ENCODE results near the gene LRRC2.
"Not testable (repeated sequence)": the region's sequence is repeated elsewhere in the genome, so short reads cannot be mapped to it uniquely, and the experiment has no call there.

LRRC2 gene

DNA sequence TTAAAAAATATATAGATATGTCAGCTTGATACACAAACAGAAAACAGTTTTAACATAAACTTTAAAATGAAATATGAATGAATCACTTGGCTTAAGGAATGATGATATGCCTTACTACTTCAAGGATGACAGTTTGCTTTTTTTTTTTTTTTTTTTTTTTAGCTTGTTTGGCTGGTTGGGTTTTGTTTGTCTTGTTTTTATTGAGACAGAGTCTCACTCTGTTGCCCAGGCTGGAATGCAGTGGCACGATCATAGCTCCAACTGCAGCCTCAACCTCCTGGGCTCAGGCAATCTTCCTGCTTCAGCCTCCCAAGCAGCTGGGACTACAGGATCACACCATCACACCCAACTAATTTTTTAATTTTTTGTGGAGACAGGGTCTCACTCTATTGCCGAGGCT is 14.5 kb downstream of the LRRC2 start:
- no peak for DNase-seq

DNA sequence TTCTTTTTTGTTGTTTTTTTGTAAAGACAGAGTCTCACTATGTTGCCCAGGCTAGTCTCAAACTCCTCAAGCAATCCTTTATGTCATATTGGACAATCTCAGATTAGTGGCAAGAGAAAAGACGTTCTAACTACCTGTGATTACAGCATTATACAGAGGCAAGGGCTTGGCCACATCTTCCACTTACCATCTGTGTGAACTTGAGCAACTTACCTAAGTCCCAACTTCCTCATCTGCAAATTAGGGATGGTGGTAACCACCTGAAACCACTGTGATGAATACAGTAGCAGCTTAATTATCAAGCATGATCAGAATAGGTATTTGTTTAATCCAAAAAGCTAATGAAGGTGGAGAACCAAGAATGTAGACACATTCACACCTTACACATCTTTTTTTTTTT is 16.1 kb downstream of the LRRC2 start:
- no peak for DNase-seq

DNA sequence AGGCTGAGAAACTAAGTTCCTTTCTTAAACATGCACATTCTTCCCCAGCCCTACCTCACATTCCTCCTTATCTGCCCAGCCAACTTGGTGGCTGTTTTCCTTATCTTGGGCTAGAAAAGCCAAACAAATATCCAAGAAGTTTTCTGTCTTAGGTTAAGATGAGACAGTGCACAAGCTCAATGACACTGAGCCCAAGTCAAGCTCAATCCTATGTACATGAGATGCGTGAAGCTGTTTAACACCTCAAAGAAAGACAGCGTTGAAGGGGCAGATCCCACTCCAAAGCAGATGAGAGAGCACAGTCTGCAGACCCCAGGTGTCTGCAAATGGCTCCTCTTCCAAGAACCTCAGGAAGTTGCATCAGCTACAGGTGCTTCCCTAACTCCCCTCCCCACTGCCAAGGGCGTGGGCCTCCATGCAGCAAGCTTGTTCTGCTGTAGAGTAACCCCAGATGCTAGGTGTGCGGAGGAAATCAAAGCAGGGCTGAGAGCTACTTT is 16.6 kb downstream of the LRRC2 start:
- no peak for DNase-seq

DNA sequence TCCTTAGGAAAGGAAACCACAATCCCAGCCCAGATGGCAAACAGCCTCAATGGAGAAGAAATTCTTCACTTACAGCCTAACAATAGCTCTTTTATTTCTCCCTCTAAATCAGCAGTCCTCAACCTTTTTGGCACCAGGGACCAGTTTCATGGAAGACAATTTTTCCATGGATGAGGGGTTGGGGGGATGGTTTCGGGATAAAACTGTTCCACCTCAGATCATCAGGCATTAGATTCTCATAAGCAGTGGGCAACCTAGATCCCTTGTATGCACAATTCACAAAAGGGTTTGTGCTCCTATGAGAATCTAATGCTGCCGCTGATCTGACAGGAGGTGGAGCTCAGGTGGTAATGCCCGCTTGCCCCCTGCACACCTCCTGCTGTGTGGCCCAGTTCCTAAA is 17.5 kb downstream of the LRRC2 start:
- DNase-seq = not testable (repeated sequence)

DNA sequence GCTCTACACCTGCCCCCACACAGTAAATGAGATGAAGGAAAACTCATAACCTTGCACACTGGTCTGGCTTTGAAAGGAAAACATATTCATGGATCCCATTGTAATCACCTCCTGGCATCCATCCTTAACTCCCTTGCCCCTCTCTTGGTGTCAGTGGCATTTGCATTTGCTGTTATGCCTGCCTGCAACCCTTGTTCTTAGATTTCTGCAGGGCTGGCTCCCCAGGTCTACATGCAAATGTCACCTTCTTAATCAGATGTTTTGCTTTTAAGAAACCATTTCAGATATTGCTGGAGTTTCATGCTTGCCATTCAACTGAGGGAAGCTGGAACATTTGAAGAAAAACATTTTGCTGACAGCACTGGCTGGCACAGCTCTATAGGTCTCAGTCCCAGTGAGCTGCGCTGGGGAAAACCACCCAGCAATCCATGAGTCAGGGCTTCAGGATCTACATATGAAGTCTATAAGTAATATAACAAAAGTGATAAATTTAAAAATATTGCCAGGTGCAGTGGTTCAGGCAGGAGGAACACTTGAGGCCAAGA is 19.1 kb downstream of the LRRC2 start:
- no peak for DNase-seq

DNA sequence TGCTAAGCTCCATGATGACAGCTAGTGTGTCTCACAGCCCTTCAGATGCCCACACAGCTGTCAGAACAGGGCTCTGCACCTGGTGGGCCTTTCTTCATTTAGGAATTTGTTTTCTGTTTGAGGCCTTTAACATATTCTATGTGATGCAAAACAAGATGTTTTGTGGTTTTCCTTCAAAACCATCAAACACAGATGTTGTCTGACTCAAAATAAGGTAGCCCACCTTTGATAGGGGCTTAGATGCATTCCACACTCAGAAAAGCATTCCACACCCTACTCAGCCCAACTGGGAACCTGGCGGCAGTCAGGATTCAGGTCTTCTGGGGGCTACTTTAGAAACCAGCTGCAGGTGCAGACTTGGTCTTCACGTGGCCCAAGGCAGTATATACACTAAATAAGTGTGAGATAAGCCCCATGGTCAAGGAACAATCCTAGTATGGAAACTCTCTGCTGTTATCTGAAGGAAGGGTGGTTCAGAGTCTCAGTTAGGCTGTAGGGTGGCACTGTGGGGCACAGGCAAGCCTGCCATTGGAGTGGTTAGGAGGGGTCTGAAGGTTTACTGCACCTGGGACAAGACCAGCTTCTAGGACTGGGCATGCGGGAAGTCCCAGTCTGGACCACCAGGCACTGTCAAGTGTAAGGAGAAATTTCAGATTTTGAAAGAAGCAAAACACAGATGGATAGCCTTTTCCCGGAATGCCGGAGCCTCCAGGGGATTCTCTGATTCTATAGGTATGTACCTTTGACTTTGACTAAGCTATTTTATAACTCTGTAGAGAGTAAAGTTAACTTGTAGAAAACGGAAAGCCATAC is 20.1 kb downstream of the LRRC2 start:
- DNase-seq = no peak

DNA sequence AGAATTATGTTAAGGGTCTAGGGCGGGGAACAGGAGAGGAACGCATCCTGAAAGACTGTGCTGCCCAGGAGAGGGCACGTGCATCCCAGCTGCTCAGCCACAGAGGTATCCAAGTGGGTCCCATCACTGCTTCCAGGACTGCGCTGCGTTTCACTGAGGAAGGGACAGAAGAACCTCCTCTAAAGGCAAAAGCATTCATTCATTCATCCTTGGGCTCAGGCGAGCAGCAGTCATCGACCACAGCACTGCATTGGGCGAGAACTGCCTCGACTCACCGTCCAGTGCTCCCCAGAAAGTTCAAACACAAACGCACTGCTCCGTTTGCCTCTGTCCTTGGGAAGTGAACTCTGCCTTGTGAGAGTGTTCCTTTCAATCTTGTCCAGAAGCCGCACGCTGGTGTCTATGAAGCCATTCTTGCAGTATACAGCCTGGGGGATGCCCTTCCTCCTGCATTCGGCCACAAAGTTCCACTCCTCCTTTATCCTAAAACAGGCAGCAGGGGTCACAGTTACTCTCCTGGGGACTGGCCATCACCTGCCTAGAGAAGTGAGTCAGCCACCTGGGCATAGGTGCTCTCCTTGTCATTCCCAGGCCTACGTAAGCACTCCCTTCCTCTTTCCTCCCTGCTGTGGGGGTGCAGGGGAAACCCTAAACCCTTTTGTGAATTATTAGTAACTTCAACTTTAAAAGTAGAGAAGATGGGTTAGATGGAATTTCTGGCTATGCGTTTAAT is 21.2 kb downstream of the LRRC2 start:
- no peak for DNase-seq

DNA sequence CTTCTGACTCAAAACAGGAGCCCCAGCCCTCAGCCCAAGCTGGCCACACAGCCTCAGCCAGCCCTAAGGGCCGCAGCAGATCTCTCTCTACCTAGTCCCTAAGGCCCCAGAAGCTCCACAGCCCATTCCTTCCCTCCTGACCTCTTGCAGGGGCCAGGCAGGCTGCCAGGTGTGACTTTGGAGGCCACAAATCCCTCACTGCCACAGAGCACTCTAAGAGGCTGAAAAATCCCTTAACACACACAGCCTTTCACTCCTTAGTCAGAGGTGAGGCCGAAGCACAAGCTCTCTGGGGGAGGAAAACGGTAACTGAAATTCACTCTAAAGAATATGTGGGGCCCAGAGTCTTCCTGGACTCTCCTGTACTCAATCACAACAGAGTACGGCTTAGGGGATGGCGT is 23.3 kb downstream of the LRRC2 start:
- DNase-seq = no peak

DNA sequence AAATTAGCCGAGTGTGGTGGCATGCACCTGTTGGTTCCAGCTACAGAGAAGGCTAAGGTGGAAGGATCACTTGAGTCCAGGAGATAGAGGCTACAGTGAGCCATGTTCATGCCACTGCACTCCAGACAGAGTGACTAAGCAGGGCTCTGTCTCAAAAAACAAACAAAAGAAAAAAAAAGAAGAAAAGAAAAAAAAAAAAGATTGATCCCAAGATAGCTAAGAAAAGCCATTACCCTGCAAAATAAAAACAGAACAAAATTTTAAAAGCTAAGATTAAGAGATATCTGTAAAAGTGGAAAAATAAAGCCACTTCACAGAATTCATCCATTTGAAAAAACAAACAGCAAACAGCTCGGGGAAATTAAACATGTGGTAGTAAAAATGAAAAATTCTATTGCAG is 23.8 kb downstream of the LRRC2 start:
- DNase-seq = no peak

DNA sequence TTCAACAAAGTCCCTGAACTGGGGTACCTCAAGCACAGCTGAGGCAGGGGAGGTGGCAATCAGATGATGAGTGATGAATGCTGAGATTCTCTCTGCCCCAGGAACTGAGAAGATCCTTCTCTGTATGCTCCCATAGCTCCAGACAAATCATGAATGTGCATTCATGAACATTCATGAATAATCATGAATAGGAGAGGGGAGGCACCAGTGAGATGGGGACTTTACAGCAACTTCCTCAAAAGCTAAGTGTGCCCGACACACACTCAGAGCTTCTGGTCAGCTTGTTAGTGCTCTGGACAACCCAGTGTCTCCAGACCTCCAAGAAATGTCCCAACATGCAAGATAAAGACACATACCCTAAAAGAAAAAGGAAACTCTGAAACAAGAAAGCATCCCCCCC is 24.3 kb downstream of the LRRC2 start:
- no peak for DNase-seq

DNA sequence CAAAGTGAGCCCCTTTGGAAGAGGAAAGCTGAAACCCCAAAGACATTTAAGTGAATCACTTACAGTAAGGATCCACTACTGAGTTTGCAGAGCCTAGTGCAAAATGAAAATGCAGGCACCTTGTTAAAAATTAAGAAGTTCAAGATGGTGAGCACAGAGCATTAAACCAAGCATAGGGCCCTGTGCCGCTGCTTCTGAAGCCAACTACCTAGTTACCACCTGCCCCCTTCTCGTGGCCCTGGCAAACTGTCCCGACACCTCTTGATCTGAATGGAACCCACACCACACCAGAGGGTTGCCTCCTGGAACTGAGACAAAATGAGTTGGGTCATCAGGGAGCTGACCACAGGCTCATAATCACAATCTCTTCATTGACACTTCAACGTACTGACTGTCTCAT is 25.6 kb downstream of the LRRC2 start:
- DNase-seq = no peak

DNA sequence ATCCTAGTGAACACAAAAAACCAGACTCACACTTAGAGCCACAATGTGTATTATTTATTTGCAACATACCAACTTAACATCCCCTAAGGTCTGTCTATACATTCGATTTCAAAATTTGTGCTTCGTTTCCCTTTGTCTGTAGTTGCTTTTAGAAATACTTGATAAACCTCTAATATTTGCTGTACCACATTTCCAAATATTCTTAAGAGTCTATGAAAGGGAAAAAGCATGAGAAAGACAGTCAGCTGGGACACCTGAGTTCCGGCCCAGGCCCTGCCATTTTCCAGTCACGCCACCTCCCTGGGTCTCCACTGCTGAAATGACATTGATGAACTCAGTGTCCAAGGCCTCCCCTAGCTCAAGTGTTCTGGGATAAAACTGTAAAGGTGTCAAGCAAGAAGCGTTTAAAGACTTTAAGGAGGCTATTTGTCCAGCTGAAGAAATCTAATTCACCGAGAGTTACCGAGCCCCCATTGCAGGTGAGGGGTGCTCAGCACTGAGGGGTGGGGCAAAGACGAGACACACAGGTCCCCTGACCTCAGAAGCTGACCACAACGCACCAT is 26.6 kb downstream of the LRRC2 start:
- no peak for DNase-seq

DNA sequence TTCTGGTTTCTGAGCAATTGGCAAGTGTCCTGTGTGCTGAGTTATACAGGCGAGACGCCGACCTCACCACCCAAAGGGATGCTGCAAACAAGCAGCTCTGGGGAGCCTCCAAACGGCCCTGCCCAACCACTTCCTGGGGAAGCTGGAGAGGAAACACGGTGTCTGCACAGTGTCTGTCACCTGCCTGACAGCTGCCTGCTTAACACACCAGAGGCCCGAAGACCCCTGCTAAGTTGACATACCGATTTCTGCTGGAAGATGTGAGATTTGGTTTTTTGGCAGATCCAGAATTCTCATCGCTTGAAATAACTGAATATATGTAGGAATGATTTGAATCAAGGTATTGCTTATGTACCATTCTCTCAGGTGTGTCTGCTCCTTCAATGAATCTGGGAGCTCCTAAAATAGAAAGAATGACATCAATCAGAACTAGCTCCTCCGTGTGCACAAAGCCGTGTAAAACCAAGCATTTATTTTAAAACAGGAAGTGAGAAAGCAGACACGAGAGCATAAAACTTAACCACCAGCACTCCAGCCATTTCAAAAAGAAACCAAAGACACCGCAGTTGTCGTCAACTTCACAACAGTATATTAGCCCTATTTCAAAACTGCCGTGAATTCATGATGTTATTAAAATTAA is 27.2 kb downstream of the LRRC2 start:
- DNase-seq = peak; percentile 83 to 92

DNA sequence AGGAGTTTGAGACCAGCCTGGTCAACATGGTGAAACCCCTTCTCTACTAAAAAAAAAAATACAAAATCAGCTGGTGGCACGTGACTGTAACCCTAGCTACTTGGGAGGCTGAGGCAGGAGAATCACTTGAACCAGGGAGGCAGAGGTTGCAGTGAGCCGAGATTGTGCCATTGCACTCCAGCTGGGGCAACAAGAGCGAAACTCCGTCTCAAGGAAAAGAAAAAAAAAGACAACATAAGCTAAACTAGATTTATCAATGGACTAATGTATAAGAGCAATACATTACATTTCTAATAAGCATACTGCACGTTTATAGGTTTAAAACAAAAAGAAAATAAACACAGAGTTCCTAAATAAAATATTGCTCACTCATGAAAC is 27.7 kb downstream of the LRRC2 start:
- DNase-seq = not testable (repeated sequence)

DNA sequence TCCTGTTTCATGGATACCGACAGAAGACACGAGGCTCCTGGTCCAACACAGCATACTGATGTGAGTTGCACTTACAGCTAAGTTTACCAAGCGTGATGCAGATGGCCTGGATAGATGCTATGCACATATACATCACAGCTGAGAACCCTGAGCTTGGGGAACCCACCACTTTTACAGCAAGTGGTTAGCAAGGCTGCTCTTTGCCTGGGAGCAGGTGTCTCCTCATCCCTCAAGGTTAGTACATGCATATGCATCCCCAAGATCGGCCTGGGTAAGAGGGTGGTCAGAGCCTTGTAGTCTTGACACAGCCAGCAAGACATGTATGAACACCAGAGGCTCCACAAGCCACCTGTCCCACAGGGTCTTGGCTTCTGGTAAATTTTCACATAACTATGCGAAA is 28.3 kb downstream of the LRRC2 start:
- no peak for DNase-seq

DNA sequence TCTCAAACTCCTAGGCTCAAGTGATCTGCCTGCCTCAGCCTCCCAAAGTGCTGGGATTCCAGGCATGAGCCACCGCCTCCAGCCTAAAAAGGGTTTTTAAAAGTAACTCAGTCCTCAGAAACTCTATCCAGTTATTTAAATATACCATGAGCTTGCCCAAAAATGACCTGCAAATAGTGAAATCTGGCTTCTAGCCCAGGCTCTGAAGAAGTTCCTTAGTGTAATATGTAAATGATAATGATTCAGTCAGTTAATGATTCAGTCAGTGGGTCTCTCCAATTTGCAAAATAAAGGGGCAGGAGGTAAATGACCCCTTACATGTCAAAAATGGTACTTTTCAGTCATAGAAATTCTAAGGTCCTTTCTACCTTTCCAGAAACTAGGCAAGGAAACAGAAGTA is 28.8 kb downstream of the LRRC2 start:
- DNase-seq = no peak

DNA sequence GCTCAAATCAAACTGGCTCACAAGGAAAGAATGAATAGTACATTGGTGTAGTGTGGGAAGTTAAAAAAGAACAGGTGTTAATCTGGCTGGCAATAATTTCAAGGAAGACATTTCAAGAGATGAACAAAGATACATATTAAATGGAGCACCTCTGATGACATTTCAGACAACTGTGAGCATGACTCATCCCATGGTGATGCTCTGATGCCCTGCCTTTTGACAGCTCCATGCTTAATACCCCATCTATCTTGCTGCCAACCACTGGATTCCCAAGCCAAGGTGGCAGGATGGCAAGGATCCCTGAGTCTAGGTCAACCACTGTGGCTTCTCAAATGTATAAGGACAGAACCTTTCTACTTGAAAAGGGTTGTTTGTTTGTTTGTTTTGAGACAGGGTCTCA is 29.3 kb downstream of the LRRC2 start:
- no peak for DNase-seq

DNA sequence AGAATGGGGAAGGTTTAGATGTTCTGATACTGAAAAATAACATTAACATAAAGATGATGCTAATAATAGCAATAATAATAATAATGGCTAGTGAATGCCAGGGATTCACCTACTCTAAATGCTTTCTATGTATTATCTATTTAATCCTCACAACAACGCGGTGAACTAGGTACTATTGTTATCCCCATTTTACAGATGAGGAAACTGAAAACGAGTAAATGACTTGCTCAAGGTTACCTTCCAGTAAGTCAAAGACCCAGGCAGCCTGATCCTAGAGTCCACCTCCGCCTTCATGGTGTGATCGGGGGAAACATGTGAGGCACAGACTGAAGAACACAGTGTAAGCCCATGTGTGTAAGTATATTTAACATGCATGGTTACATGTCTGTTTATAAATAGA is 30.4 kb downstream of the LRRC2 start:
- no peak for DNase-seq

DNA sequence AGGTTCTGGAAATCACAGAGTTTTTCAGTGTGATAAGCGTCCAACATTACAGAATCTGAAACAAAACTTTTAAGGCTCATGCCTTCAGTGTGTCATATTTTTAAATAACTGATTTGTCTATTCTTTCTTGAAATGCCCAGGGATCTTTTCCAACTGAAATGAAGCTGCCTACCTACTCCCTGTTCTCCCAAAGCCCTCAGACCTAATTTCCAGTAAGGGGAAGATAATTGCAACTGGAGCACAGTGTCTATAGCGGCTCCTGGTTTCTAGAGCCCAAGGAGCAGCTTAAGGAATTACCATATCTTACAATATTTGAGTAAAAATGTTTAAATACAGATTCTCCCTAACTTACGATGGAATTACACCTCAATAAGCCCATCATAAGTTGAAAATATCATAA is 33.0 kb downstream of the LRRC2 start:
- DNase-seq = no peak

DNA sequence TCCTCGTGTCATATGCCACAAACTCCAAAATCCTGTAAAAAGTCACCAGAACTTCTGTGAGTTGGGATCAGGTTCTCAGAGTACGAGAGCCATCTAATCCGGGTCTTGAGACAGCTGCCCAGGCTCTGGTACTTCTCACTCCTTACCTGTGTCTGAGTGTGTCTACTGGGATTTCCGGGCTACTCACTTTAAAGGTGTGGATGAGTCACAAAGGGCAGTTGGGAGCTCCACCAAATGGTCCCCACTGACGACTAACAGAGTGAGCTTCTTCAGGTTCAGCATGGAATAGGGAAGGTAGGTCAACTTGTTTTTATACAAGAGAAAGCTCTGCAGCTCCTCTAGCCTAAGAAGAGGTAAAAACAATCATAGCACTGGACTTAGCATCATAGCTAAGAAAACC is 38.9 kb downstream of the LRRC2 start:
- DNase-seq = no peak

DNA sequence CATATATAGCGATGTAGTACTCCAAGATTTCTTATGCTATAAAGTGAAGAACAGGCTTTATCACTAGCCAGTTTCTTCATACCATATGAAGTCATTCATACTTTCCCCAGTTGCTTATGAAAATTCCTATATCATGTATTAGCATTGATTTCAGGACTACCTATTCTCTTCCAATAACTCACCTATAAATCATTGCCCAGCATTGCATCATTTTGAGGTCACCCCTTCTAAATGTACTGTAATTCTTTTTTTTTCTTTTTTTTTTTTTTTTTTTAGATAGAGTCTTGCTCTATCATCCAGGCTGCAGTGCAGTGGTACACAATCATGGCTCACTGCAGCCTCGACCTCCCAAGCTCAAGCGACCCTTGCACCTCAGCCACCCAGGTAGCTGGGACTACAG is 41.3 kb downstream of the LRRC2 start:
- no peak for DNase-seq

DNA sequence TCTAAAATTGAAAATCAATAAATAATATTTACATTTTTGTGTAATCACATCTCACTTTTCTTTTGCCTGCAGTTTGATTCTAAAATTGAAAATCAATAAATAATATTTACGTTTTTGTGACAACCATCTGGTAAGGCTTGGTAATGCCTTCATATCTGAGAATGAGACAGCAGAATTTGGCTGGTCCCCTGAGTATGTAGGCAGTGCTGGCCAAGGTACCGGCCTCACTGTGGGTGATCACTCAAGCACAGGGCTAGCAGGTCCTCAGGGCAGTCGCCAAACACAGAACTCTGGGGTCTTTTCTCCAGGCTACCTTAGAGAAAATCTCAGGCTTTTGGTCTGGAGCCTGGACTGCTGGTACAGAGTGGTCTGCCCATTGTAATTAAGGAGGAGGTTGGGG is 42.1 kb downstream of the LRRC2 start:
- no peak for DNase-seq

DNA sequence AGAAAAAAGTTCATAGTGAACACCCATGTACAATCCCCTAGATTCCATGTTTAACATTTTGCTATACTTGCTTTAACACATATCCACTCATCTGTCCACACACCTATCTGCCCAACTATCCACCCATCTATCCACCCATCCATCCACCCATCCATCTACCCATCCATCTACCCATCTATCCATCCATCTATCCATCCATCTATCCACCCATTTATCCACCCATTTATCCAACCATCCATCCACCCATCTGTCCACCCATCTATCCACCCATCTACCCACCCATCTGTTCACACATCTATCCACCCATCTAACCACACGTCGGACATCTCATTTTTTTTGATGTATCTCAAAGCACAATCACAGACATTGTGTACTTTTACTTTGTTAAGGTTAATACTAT is 42.5 kb downstream of the LRRC2 start:
- DNase-seq = no peak
